Retina (tissue), 1 donor: ENCODE results near the gene PEAR1.

Source experiments
- DNase-seq: peaks from one replicate; pipeline ENCODE4 v3.0.0-alpha.2; 2016

PEAR1 gene

DNA sequence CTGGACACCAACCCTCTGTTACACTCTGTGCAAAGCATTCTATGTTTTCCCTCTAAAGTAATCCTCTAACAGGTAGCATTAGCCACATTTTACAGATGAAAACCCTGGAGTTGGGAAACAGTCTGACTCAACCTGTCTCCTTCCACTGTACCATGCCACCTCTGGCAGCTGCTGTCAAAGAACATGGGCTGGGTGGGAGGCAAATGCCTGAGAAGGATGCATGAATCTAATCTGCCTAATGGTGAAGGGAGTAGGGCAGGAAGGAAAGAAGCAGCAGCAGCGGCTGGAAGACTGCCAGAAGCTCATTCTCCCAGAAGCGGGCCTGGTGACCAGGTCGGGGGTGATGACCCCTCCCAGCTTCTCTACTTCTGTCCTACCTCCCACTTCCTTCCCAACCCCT is 48.7 kb downstream of the PEAR1 start:
- DNase-seq: no peak

DNA sequence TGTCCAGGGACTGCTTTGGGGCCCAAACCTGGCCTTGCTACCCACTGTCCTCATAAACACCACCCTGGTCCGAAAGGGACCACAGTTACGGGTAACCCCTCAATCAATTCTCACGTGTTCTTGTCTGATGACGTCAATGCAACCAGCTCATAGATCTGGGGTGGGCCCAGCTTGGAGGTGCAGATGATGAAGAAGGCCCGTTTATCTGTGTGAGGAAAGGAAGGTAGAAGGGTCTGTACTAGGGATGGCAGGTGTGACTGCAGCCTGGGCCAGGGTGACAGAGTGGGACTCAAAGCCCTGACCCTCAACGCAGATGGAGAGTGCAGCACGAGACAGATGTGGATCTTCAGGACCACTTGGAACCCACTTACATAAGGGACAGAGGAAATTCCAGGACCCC is 49.1 kb downstream of the PEAR1 start:
- DNase-seq: no peak

DNA sequence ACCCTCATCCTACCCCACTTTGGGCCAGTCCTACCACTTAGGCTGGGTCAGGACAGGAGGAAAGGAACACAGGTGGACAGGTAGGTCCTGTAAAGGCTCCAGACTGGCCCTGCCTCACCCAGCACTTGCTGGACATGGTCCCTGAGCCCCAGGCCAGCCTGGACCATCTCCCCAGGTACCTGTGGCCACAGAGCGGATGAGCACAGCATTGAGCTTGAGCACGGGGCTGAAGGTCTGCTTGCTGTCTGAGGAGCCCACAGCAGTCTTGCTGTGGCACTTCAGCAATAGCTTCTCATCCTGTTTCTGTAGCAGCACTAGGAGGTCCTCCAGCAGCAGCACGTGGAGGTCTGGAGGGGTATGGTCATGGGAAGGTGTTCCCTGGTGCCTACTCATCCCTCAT is 50.2 kb downstream of the PEAR1 start:
- DNase-seq: no peak

DNA sequence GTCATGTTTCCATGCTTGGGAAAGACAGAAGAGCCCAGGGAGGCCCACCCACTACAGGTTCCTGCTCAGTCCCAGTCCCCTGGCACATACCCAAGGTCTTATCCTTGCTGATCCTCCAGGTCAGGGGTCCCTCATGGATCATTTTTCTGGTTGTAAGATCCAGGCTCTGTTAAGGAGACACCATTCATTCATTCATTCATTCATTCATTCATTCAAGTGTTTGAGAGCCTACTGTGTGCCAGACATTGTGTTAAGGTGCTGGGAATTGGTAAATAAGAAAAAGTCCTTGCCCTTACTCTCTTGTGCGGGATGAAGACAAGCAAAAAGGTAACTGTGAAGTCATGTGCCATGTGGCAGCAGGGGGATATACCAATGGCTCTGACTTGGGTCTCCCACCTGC is 50.8 kb downstream of the PEAR1 start:
- no peak for DNase-seq

DNA sequence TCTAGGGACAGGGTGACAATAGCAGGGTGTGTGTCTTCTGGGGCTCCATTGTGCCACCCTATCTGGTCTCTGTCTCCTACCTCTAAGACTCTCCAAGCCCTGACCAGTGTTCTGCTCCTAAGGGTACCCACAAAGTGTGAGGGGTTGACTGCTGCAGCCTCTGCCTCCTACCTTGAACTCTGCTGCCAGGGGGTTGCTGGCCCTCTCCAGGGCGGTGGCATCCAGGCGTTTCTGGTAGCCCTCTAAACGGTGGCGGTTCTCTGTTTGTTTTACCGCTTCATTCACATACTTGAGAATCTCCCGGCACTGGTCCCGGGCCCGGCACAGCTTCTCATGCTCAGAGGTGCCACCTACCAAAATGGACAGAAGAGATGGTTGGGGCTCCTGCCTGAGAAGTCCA is 51.3 kb downstream of the PEAR1 start:
- DNase-seq: no peak

DNA sequence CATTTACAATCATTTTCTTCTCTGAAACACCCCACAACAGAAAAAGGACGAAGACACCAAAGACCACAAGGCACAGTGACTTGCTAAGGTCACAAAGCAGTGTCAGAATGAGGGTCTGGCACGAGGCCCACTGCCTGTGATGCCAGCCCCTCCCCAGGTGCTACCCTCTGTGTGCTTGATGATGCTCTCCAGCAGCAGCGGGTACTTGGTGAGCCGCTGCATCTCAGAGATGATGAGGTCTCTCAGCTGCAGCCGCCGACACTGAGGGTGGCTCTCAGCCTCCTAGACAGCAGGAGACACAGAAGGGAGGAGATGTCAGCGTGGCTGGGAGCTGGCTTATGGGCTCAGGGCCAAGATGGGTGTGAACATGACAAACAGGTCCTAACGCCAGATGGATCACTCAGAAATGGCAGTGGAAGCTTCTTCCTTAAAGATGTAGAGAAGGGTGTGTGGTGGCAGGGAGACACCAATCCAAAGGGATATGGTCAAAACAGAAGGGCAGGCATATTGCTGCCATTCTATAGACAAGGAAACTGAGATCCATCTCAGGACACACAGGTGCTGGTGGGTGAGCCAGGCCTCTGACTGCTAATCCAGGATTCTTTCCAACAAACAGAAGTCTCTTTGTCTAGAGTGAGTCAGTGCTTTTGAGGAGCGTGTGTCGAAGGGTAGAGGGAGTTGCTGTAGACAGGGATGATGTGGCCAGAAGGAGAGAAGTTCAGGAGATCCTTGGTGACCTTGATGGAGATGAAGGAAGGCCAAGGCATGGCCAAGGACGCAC is 52.6 kb downstream of the PEAR1 start:
- no peak for DNase-seq

DNA sequence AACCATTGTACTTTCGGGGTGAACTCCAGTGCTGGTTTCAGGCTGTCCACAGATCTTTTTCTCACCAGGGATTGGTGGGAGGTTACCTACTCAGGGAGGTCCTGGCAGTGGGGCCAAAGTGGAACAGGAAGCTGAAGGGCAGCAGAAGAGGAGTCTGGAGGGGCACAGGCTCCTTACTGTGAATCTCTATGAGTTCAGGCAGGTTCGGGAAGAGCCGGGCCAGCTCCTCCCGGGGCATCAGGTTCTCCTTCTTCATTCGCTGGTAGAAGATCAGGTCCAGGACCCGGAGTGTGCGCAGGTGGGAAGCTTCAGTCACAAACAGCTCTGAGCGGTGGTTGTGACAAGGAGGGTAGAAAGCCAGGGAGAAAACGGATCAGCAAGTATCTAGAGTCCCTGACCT is 53.6 kb downstream of the PEAR1 start:
- DNase-seq: no peak

DNA sequence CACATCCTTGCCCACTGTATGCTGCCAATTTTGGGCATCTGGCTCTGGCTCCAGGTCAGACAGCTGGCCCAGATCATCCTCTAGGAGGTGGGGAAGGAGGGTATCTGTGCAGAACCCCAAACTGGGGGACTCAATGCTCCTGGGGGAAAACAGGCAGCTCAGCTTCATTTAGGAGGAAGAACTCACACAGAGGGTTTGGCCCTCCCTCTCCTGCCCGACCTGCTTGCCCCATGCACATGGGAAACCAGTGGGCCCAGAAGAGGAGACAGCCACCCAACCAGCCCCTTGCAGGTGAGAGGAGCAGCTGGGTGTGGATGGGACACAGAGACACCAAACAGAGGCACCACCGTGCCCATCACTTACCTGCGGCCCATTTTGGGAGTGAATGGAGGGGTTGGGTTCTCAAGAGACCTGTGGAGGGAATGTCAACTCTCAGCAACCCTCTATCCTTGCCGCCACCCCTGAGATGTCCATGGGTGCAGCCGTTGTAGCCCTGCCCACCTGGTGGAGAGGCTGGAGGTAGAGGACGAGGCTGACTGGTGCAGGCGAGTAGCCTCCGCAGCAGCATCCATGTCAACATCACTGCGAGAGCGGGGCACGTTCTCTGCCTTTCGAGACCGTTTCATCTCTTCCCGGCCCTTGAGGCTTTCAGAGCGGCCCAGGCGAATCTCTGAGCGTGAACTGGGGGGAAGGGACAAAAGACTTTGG is 54.5 kb downstream of the PEAR1 start:
- no peak for DNase-seq

DNA sequence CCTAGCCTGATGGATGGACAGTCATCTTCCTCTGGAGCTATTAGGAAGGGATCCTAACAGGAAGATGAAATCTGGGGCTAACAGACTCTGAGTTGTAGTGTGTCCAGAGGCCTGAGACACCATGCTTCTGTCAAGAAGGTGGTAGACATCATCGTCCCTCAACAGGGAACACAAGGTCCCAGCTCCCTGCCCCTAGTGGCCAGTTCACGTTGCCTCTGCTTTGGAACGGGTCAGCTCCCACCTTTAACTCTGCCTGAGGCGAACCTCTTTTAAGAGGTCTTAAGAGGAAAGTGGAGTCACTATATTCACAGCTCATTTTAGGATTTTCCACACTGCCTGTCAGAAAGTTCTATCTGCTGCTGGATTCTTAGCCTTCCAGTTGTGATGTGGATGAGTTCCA is 55.2 kb downstream of the PEAR1 start:
- no peak for DNase-seq

DNA sequence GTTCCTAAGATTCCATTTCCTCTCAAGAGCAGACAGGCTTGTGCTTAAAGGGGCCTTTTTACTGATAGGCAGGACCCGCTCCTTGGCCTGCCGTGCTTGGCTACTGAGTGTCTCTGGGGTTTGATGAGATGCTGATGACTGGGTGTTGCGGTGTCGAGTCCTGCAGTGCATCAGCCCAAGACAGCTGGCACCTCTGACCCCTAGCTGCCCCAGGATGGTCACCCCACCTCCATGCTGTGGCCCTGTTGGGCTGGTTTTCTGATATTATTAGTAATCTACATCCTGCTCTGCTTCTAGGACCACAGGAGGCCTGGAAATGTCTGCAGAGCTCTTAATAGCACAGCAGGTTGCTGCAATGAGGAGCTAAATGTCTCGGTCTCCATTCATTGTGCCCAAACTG is 55.6 kb downstream of the PEAR1 start:
- DNase-seq: no peak

DNA sequence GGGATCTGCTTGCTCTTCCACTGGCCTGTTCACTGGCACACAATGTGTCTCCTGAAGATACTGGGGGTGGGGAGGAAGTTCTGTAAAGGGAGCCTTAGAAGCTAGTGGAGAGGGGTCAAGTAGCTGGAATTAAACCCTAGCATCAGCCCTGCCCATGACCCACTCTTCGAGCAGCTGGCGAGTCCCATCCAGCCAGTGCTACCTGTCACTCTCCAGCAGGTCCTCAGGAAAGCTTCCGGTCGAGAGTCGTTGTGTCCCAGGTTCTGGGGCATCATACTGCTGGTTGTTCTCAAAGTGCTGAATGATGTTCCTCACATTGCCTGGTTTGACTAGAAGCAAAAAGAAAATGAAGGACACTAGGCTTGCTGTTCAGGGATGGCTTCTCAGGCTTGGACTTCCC is 57.9 kb downstream of the PEAR1 start:
- DNase-seq: no peak

DNA sequence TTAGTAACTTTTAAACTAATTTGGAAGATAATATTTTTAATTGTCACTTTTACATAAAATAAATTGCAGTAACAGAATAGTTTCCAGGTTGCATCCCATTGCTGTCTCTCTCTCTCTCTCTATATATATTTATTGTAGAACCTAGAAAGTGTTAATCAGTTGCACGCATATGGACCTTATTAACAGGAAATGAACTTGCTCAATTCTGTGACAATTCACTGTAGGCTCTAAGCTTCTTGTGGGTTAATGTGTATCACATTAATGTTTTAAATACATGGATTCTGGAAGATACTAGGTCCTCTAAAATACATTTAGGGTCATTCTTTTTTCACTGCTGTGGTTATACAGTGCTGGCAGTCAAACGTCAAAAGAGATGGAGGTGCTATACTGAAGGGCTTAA is 60.1 kb downstream of the PEAR1 start:
- DNase-seq: no peak

DNA sequence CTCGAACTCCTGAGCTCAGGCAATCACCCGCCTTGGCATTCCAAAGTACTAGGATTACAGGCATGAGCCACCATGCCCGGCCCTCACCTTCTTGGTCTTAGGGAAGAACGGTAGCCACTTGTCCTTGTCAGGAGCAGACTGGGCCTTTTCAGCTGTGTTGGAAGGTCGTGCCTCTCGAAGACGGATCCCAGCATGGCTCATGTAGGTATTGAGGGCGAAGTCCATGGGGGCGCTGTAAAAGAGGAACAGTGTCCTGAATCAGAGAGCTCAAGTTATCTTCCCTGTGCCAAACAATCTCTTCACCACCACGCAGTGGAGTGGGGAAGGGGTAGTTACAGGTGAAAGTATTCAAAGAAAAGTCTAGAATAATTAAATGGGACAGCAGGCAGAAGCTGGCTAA is 62.8 kb downstream of the PEAR1 start:
- DNase-seq: no peak

DNA sequence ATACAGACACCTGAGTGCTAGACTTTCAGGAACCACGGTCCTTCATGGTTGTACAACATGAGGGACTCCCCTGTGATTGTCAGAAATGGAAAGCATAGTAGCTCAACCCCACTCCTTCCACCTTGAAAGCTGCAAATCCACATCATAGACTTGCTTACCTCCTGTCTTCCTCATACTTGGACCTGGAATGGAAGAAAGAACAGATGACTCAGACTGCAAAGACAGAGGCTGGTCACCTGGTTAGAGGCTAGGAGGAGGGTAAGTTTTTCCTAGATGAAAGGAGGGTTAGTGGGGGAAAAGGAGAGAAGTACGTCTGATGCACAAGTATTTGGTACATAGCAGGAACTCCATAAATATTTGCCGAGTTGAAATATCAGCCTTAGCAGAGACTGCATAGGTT is 64.1 kb downstream of the PEAR1 start:
- DNase-seq: no peak

DNA sequence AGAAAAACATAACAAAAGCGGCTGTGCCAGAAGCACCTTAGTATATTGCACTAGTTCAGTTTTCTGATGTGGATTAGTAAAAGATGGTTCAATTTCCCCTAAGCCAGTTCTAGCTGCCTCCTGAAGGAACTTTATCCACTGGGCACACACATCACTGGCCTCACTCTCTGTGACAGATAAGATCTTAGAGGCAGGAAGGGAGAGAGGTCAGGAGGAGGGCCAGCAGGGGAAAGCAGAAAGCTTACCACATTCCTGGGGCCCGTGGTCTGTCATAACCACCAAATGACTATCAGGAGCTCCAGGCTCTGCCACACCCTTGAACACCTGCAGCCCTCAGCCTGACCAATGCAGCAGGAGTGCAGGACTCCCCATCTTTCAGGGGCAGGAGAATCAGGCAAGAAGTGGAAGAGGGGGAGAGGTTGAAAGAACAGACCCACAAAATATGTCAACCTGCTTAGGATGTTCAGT is 64.8 kb downstream of the PEAR1 start:
- no peak for DNase-seq

DNA sequence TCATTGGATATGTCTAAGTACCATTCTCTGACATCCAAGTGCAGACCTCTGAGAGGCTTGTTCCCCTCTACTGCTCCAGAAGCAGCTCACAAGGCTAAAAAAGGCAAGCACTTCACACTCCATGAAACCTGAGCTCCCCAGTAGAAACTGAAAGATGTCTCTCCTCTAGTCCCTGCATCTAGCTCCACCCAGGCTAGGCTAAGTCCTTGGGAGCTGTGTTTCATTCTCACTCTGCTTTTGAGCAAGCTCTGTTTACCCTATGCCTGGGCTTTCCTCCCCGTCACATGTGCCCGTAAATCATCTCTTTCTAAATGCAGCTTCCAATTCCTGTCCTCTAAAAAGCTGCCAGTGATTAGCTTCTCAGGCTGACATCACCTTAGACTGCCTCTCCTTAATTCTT is 65.9 kb downstream of the PEAR1 start:
- no peak for DNase-seq

DNA sequence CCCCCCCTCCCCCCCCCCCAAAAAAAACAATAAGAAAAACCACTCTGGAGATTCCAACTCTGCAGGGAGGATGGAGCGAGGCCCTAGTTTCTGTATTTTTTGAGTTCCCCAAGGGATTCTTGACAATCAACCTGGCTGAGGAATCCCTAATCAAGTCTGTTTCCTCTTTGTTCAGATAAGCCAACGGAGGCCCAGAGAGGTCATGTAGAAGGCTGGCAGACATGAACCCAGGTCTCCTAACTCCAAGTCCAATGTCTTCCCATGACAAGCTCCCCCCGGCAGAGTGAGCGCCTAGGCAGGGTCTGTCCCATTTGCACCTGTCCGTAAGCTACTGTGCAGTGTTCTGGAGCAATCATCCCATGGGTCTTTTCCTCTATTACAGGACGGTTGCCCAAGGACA is 66.4 kb downstream of the PEAR1 start:
- no peak for DNase-seq

DNA sequence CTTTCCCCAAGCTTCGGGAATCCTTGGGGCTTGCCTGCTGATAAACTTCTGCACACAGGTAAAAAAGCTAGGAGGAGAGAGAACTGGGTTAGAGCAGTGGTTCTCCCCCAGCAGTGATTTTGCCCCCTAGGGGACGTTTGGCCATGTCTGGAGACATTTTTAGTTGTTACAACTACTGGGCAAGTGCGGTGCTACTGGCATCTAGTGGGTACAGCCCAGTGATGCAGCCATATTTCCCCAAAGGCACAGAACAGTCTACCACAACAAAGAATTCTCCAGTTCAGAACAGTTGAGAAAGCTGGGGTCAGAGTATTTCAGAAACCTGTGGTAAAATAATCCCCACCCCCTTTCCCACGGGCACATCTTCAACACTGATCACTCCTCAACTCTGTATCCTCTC is 68.2 kb downstream of the PEAR1 start:
- DNase-seq: no peak

DNA sequence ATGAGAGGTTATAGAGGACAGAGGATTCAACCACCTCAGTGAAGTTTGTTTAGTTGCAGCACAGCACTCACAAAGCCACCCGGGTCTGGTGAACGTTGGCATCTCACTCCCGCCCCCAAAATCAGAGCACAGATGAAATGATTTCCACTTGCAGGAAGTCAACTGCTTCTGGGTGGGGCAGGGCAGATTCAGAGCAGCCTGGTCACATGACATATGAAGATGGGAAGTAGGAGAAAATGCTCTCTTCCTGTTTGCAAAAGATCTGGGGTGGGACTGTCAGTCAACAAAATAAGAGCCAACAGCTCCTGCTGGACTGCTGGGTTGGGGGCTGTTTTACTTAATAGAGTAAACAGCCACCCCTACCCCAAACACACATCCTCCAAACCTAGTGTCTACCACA is 70.1 kb downstream of the PEAR1 start:
- no peak for DNase-seq

DNA sequence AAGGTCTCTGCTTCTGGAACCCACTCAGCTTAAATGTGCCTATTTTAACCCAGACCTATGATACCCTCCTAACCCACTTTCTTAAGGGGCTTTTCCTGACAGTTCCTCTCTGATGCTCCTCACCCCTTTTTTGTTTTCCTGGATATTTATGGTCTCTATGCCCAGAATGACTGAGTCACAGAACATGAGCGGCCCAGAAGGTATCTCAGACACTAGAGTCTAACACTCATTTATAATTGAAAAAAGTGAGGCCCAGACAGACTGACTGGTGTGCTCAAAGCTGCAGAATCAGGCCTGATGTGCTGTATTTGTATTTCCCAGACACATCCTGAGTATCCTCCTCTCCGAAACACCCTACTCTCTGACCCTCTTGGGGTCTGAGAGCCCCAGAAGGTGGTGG is 70.9 kb downstream of the PEAR1 start:
- DNase-seq: no peak
